ENCODE data around the gene SPDYE4.

The SPDYE4 gene

DNA sequence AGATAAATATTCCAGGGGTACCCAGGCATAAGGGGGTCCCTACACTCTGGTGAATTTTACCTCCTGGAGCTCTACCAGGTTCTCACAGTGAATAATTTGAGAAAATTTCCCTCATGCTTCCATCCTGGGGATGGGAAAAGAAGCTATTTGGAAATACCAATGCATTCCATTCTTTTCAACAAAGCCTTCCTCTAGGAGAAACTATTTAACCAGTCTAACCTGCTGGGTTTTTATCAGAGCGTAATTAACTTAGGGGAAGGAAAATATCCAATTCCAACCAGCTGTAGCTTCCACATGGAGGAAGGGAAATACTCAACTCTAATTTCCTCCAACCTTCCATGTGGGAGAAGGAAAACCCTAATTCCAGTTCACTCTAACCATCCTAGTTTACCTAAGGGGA lies 23.8 kb upstream of the SPDYE4 start:
- no peak for DNase-seq

DNA sequence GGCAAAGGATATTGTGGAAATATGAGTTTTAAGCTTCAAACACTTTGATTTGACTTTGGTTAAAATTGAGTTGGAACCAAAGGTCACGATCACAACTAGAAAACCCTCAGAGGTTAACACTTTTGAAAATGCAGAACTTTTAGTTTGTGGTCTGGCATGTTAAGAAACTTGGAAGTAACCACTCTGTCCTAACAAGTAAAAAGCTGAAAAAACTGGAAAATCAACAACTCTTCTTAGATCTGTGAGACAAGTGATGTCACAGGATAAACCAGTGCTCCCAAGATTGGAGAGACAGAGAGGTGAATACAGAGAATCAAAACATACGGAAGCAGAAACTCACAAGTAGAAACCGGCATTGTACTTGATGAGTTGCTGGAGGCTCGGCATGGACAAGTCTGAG lies 23.4 kb upstream of the SPDYE4 start:
- no peak for DNase-seq

DNA sequence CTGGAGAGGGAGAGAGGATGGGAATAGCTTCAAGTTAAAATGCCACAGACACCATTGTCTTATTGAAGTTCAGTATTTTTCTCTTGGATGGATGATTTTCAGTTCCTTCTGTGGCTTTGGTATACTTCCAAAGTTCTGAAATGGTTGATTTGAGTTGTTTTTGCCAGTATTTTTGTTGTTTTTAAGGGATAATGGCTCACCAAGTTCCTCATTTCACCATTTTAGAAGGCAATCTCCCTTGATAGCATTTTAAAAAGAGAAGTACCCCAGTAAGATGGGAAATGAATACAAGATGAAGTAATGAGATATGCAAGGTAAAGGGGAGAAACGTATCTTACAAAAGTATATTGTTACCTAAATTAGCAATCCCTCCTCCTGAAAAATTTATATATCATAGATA lies 18.5 kb upstream of the SPDYE4 start:
- DNase-seq: no peak

DNA sequence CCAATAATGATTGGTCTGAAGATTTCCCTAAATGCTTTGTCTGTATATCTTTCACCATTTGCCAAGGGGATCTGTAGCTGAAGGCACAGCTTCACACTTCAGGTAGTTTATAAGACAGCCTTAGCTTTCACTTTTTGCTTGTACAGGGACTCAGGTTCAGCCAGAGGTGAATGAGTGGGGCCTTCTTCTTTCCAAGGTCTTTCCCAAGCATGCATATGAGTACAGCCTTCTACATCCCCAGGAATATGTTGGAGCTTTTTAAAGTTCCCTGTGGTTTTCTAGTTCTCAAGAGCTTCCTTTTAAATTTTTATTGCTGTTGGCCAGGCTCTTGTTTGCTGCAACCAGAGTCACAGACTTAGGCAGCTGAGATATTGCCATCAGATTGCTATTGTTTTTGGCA lies 17.9 kb upstream of the SPDYE4 start:
- DNase-seq: no peak

DNA sequence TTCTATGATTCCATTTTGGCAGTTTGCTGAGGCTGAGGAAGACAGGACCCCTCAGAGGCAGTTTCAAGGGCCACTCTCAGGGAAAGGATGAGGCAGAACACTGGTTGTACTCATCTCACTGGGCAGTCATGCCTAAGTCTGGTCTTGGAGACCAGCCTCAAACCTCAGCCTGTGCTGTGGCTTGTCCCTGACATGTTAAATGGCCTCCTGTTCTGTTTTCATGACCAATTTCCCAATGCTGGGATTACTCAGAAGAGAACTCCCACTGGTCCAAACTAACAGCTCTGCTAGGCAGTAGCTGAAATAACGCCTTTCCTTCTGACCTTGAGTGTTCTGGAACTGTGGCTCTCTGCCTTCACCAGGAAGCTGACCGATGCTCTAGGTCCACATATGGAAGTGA lies 8.4 kb upstream of the SPDYE4 start:
- no peak for DNase-seq

DNA sequence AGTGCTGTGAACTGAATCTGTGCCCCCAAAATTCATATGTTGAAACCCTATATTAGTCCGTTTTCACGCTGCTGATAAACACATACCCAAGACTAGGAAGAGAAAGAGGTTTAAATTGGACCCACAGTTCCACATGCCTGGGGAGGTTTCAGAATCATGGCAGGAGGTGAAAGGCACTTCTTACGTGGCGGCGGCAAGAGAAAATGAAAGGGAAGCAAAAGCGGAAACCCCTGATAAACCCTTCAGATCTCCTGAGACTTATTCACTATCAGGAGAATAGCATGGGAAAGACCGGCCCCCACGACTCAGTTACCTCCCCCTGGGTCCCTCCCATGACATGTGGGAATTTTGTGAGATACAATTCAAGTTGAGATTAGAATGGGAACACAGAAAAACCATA lies 3.7 kb upstream of the SPDYE4 start:
- no peak for DNase-seq

DNA sequence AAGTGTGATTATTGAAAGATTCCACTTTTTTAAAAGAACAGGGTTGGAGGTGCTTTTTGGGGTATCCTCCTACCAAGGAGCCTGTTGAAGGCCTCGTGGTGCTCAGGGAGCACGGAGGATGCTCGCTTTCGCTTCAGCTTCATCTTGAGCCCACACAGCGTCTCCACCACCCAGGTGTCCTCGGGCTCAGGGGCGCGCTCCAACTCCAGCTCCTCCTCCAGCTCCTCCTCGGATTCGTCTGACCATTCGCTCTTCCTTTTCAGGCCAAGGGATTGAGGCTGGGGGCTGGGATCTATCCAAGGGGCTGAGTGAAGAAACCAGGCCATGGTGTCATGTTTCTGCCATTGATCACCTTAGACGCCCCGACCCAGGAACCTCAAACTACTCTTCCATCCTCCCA lies 1.2 kb downstream of the SPDYE4 start:
- DNase-seq: no peak

DNA sequence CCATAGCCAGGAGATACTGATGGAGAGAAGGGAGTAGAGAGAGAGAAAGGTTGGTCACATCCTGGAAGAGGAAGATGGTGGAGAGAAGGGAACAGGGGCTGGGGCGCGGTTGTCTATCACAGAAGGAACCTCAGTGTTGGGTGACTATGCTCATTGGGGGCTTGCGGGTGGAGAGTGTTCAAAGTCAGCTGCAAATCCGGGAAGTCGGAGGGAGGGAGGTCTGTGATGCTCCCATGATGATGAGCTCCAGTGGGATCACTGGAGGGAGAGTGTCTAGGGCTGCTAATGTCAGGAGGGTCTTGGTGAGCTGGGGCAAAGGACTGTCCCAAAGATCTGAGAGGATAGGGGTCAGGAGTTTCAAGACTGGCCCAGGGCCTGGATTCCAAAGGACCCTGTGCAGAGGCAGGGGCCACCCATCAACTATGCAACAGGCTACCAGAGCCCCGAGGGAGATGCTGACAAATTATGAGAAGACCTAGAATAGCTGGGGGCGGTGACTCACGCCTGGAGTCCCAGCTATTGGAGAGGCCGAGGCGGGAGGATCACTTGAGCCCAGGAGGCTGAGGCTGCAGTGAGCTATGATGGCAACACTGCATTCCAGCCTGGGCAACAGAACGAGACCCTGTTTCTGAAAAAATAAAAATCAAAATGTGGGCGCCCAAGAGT lies 2.6 kb downstream of the SPDYE4 start:
- DNase-seq: no peak

DNA sequence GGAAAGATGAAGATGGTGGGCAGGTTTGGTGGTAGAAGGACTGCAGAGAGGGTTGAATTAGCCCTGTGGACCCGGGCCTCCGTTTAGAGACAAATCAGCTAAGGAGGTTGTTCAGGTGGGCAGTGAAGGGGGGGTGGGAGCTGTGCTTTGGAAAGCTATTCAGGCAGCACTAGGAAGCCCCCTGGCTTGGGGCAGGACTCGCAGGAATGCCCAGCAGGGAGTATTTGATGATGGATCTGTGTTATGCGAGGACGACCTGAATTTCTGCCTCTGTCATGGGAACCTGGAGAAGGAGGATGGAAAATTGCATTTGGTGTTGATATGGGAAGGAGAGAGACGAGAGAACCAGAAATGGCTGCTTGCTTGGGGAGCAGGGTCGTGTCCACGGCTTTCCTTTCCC lies 3.5 kb downstream of the SPDYE4 start:
- no peak for DNase-seq

DNA sequence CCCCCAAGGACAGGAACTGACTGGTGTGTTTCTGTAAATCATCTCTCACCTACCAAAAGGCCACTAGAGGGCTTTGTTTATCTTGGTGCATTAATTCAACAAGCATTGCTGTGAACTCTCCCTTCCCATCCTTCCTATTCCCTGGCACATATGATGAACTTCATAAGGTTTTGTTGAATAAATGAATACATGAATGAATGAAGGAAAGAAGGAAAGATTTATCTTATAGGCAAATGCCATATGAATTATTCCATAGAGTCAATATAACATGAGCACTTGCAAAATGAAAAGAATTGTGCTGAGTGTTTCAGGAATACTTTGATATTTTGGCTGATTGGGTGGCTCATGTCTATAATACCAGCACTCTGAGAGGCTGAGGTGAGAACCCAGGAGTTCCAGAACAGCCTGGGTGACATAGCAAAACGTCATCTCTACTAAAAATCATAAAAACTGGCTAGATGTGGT lies 4.3 kb downstream of the SPDYE4 start:
- DNase-seq: no peak

DNA sequence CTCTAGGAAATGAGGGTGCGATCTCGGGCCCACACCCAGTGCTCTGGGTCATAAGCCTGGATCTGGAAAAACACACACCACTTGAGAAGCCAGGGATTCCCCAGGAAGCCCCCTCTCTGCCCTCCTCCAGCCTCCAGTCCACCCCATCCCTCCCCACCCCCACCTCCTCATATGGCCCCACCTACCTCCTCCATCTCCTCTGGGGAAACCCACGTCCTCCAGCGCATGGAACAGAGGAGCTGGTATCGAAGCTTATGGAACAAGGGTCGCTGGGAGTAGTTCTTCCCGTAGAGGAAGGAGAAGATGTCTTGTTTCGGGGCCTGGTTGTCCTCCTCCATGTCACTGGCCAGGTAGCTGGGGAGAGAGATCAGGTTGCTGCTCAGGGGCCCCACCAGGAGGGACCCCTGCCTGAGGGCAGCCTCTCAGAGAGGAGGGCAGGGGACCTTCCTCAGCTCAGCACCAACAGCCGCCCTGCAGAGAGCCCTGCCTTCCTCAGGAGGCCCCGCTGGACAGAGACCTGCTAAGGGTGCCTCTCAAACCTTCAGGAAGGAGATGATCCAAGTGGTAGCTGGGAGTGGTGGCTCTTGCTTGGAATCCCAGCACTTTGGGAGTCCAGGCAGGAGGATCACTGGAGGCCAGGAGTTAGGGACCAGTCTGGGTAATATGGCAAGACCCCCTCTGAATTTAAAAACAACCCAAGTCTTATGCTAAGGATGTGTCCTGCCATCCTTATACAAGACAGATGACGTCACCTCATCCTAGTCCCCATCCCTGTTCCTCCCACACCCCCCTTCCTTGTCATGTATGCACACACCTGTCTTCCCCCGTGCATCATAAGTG lies 5.0 kb downstream of the SPDYE4 start:
- DNase-seq: no peak

DNA sequence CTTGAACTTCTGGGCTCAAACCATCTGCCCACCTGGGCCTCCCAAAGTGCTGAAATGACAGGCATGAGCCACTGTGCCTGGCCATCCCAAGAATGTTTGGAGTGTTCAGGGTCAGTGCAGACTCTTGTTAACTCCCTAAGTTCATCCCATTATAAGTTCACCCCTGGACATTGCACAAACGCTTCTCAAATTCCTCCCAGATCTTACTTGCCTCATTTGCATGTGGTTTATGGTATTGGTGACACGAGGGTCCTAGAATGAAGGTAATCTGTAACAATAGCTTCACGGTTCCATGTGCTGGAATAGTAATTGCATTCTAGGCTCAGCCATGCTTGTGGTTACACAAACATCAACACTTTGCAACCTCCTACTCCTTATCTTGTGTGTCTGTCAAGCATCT lies 8.7 kb downstream of the SPDYE4 start:
- DNase-seq: no peak

DNA sequence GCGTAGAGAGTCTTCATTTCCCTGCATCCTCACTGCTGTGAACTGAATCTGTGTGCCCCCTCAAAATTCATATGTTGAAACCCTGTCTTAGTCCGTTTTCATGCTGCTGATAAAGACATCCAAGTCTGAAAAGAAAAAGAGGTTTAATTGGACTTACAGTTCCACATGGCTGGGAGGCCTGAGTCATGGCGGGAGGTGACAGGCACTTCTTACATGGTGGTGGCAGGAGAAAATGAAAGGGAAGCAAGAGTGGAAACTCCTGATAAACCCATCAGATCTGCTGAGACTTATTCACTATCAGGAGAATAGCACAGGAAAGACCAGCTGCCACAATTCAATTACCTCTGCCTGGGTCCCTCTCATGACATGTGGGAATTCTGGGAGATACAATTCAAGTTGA lies 10.6 kb downstream of the SPDYE4 start:
- no peak for DNase-seq

DNA sequence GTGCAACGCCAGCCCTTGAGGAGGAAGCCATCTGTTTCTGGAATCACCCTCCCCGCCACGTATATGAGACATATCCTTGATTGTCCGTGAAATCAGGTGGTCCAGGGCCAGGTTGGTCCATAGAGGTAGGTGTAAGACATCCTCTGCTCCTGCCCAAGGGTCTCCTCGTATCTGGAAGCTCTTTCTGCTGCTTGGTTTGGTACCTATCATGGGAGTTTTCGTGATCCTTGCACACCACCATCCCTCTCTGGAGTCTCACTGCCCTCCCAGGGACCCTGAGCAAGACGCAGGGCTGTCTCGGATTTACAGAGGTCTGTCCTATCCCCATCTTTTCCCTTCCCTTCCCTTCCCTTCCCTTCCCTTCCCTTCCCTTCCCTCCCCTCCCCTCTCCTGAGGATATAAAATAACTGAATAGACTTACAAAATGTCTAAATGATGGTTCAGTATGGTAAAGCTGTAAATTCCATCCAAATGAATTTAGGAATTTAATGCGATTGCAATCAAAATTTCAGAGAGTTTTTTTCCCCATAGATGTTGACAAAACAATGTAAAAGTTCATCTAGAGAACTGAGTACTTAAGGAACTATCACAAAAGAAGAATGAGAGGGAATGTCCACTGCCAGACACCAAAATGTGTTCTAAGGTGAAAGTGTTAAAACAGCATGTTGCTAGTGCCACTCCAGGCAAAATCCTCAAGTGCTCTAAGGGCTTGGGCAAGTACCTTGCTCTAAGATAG lies 11.7 kb downstream of the SPDYE4 start:
- no peak for DNase-seq

DNA sequence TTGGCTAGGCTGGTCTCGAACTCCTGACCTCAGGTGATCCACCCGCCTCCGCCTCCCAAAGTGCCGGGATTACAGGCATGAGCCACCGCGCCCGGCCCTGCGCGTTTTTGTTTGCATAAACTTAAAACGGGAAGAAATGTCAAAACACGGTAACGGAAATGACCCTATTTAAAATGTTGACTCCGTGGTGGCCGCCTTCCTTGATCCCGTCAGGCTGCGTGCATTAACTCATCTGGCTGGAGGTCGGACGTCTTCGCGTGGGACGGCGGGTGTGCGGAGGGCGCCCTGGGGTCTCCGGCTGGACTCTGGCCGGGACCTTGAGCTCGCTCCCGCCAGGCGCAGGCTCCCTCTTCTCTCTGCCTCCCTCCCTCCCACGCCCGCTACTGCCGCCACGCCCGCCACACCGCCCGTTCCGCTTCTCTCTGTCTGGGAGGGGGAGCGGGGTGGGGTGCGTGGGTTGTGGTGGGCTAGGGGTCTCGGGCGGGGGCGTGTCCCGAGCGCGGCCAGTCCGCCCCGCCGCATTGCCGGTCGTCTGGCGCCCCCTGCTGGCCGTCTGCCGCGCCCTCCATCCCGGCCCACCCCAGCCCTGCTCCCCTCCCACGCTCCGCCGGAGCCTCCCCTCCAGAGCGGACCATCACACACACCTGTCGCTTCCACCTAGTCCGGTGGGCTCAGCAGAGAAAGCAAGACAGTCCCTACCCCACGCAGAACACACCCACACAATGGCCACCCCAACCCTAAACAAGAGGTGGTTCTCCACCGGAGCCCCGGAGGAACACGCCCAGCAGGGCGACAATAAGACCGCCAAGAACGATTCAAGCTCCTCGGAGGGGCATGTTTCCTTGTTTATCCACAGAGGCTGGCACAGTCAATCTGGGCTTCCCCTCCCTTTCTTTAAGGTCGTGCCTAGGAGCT lies 12.5 kb downstream of the SPDYE4 start:
- DNase-seq: no peak

DNA sequence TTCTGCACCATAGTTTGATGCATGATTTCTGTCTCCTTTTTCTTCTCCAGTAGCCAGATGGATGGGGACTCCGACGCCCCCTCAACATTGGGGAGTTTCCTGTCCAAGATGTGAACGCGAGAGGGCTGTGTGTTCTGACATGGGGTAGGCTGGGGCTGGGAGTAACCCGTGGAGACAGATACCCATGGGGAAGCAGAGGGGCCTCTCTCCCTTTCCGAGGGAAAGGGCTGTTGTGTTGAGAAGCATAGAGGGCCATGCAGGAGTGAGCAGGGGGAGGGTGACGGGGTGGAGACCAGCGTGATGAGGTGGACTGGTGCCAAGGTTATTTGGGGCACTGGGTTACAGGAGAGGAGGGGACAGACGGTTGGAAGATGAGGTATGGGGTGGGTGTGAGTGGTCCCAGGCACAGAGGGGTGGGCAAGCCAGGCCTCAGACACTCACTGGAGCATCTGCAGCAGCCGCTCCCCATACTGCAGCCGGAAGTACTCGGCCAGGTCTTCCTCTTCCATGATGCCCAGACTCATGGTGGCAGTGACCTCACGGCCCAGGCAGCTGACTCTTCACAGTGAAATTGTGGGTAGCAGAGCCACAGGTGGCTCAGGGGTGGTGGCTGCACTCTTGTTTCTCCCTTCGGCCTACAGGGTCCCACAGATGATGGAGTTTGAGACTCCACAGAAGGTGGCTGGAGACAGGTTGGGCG lies 14.1 kb downstream of the SPDYE4 start:
- no peak for DNase-seq

DNA sequence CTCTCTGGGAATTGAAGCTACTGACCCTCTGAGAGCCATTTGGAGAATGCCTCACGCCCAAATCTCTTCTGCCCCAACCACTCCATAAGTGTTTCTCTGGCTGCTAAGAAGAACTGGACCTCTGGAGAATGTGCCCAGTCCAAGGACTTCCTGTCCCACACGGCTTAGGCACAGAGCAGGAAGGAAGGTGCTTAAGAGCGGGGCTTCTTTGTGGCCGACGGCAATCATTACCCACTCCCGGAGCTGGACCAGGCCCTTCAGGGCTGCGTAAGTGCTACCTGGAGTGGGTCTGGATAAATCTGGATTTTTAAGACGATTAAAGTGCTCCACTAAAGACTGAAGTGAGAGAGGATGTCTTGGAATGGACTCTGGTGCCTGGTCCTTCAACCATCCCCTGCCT lies 15.5 kb downstream of the SPDYE4 start:
- DNase-seq: no peak

DNA sequence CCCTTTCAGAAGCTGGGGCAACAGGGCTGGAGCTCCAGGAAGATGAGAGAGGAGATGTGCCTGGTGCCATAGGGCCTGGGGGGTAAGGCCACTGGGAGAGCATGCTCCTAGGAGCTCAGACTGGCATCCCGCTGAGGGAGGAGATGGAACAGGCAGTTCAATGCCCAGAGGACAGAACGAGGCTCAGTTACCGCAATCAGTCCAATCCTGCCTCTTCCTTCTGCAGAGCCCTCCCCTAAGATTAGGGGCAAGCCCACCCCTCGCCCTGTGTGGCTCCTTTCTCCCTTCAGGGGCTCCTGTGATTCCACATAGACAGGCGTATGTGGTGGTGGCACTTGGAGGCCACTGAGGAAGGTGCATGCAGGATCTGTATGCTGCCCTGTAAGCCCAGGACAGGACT lies 16.1 kb downstream of the SPDYE4 start:
- no peak for DNase-seq

DNA sequence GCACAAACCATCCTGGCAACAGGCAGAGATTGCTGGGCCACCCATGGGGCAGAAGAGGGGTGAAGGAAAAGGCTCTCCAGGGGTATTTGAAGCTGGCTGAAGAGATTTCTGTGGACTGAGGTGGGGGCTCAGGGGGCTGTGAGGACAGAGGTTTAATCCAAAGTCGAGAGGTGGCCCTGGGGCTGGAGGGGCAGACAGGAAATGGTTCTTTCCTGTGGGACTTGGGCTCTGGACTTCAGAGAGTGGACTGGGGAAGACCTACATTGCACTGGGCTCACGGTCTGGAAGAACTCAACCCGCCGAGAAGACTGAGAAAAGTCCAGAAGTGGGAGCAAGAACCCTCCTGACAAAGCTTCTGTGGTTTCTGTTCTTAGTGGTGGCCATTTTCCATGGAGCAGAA lies 16.6 kb downstream of the SPDYE4 start:
- no peak for DNase-seq

DNA sequence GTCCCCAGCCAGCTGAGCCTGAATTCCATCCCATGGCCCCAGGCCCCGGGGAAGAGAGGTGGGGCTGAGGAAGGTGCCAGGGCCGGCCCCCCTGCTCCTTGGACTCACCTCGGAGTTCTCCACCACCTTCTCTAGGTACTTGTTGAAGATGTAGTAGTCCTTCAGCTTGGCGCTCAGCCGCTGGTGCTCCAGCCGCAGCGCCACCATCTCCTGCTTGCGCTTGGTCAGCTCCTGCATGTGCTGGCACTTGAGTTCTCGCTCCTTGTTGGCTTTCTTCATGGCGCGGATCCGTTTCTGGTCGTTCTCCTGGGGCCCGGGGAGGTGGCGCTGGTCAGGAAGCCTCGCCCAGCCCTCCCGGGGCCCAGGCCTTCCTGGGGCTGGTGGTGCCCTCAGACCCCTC lies 17.0 kb downstream of the SPDYE4 start:
- DNase-seq: no peak

DNA sequence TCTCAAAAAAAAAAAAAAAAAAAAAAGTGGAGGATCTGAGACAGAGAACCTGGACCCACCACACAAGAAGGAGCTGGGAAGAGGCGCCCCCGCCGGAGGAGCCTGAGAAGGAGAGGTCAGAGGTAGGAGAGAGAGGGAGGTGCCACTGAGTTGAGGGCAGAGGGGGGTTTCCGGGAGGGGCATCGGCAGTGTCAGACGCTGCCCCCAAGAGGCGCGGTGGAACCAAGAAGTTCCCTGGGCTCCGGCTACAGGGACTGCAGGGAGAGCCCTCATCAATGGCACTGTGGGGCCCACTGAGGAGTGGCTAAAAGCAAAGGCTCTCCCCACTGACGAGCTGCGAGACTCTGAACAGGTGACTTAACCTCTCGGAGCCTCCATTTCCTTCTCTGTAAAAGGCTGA lies 17.9 kb downstream of the SPDYE4 start:
- DNase-seq: no peak

DNA sequence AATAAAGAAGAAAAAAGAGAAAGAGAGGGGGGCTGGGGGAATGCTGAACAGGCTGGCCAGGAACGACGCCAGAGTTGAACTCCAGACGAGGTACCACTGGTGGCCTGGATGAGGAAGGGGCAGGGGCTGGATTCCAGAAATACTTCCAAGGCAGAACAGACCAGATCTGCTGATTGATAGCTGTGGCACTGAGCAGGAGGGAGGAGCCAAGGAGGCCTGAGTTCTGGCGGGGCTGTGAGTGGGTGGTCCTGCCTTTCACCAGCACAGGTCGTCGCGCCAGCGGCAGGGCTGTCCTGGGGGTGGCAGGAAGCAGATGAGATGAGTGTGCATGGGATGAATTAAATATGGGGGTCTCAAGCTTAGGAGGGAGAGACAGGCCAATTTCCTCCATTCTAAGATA lies 19.2 kb downstream of the SPDYE4 start:
- DNase-seq: no peak

Data from NCI-H2029 treated with DMSO at 0.1 percent for 48 hours (cell line).